ENCODE measurements around the gene GGNBP2.

Gene GGNBP2

GRCh38 chr17:36512641-36513040 is 32.1 kb upstream of the GGNBP2 start:
- TF ChIP-seq CTCF (IDR thresholded peaks at IDR 0.05; ENCODE audit: low read depth, low read length, missing control alignments) = no peak
- H3K4me3 ChIP-seq (replicated peaks; ENCODE audit: low read depth, low read length) = no peak overlapping the region
- no peak for DNase-seq (ENCODE audit: extremely low read depth, low read depth)

- no peak for TF ChIP-seq CTCF (IDR thresholded peaks at IDR 0.05; ENCODE audit: low read depth, low read length, missing control alignments)
- H3K4me3 ChIP-seq (replicated peaks; ENCODE audit: low read depth, low read length) = no peak overlapping the region
- DNase-seq (ENCODE audit: extremely low read depth, low read depth) = no peak
These were observed 29.9 kb upstream of the GGNBP2 start for GRCh38 chr17:36514856-36515255.

GRCh38 chr17:36515837-36516236 is 28.9 kb upstream of the GGNBP2 start:
- no peak overlapping the region for H3K4me3 ChIP-seq (replicated peaks; ENCODE audit: low read depth, low read length)
- no peak for TF ChIP-seq CTCF (IDR thresholded peaks at IDR 0.05; ENCODE audit: low read depth, low read length, missing control alignments)
- no peak for DNase-seq (ENCODE audit: extremely low read depth, low read depth)

- TF ChIP-seq CTCF (IDR thresholded peaks at IDR 0.05; ENCODE audit: low read depth, low read length, missing control alignments) = no peak
- H3K4me3 ChIP-seq (replicated peaks; ENCODE audit: low read depth, low read length) = no peak overlapping the region
- no peak for DNase-seq (ENCODE audit: extremely low read depth, low read depth)
These were observed 21.6 kb upstream of the GGNBP2 start for GRCh38 chr17:36523113-36523512.

- no peak overlapping the region for H3K4me3 ChIP-seq (replicated peaks; ENCODE audit: low read depth, low read length)
- TF ChIP-seq CTCF (IDR thresholded peaks at IDR 0.05; ENCODE audit: low read depth, low read length, missing control alignments) = no peak
- DNase-seq (ENCODE audit: extremely low read depth, low read depth) = no peak
These were observed 20.3 kb upstream of the GGNBP2 start for GRCh38 chr17:36524428-36524876.

- H3K4me3 ChIP-seq (replicated peaks; ENCODE audit: low read depth, low read length) = no peak overlapping the region
- TF ChIP-seq CTCF (IDR thresholded peaks at IDR 0.05; ENCODE audit: low read depth, low read length, missing control alignments) = no peak
- no peak for DNase-seq (ENCODE audit: extremely low read depth, low read depth)
These were observed 19.6 kb upstream of the GGNBP2 start for GRCh38 chr17:36525113-36525512.

- DNase-seq (ENCODE audit: extremely low read depth, low read depth) = no peak
- no peak for TF ChIP-seq CTCF (IDR thresholded peaks at IDR 0.05; ENCODE audit: low read depth, low read length, missing control alignments)
- H3K4me3 ChIP-seq (replicated peaks; ENCODE audit: low read depth, low read length) = no peak overlapping the region
These were observed 18.8 kb upstream of the GGNBP2 start for GRCh38 chr17:36525888-36526287.
